Upper lobe of left lung (tissue), 4 donors: ENCODE data around the gene MYOCD.

Source experiments
- POLR2A ChIP-seq, 4 donors: fragments of 450-650 bp; IDR thresholded peaks; one replicate each; pipeline ENCODE4 v1.5.1; 2016 to 2017; ENCODE audit warnings: antibody characterized with exemption in 4 of 4, mild to moderate bottlenecking in 2 of 4
- POLR2AphosphoS5 ChIP-seq, 2 donors: sonication (generic); formaldehyde crosslinking; IDR thresholded peaks; one replicate each; pipeline ENCODE4 v1.5.1; 2017; ENCODE audit warnings: antibody characterized with exemption in 2 of 2
- TF ChIP-seq, protein P1 (sequence below), 6 experiments: fragments of 450-650 bp in 4 of 6; fragments of 200-600 bp in 2 of 6; sonication (generic) in 2 of 6; IDR thresholded peaks; one replicate each; pipeline ENCODE4 v1.5.1; 2016 to 2019; ENCODE audit warnings: antibody characterized with exemption in 6 of 6

DNA sequence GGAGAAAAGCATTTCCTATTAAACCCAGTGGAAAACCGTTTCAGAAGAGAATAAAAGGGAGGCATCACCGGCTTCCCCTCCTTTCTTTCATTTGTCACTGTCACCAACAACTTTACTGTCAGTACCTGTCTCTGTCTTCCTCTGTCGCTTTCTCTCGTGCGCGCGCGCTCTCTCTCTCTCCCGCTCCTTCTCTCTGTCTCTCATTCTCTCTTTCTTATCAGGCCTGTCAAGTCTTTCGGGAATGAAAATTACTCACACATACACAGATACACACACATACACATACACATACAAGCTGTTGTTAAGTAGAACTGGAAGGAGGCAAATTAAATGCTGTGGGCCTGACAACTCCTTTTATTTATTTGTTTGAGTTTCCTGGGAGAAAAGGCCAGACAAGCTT, 17.6 kb downstream of the MYOCD start:
- TF ChIP-seq, protein P1, sequence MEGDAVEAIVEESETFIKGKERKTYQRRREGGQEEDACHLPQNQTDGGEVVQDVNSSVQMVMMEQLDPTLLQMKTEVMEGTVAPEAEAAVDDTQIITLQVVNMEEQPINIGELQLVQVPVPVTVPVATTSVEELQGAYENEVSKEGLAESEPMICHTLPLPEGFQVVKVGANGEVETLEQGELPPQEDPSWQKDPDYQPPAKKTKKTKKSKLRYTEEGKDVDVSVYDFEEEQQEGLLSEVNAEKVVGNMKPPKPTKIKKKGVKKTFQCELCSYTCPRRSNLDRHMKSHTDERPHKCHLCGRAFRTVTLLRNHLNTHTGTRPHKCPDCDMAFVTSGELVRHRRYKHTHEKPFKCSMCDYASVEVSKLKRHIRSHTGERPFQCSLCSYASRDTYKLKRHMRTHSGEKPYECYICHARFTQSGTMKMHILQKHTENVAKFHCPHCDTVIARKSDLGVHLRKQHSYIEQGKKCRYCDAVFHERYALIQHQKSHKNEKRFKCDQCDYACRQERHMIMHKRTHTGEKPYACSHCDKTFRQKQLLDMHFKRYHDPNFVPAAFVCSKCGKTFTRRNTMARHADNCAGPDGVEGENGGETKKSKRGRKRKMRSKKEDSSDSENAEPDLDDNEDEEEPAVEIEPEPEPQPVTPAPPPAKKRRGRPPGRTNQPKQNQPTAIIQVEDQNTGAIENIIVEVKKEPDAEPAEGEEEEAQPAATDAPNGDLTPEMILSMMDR (IDR thresholded peaks at IDR 0.05): no peak
- TF ChIP-seq POLR2AphosphoS5 (IDR thresholded peaks at IDR 0.05) (no peak), POLR2A (IDR thresholded peaks at IDR 0.05) (no peak)
